IPS DF 4.7 (cell line): ENCODE data around the gene MRPL30.
"Not testable (repeated sequence)": the region's sequence is repeated elsewhere in the genome, so short reads cannot be mapped to it uniquely, and the experiment has no call there.

ENCODE experiments used
- DNase-seq: peaks from one replicate; pipeline ENCODE4 v3.0.0-alpha.2; 2013; ENCODE audit warnings: low spot score; ENCODE audit errors: extremely low read depth

MRPL30 gene

DNA sequence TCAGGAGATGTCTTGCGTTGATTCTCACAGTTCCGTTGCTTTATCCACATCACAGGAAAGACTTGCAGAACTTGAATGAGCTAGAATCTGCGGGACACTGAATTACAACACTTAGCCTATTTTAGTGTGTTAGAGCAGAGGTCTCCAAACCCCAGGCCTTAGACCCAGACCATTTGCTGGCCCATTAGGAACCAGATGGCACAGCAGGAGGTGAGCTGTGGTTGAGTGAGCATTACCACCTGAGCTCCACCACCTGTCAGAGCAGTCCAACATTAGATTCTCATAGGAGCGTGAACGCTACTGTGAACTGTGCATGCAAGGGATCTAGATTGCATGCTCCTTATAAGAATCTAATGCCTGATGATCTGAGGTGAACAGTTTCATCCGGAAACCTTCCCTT is 3.8 kb downstream of the MRPL30 start:
- DNase-seq: no peak

GRCh38 chr2:99187011-99187410 is 6.0 kb downstream of the MRPL30 start:
- DNase-seq: no peak

DNA sequence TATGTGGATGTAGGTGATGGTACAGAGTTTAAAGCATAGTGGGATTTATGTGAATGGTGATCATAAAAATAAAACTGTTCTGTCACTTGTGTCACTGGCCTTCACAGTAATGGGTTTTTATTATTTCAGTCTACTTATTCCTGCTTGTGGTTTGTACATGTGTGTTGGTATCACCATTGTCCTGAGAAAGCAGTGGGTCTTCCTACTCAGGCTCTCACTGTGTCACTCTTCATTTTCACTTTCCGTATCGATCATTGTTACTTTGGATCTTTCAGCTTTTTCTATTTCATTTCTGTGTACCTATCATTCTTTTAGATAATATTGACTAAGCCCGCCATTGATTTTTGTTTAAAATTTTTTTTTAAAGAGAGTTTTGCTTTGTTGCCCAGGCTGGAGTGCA is 7.4 kb downstream of the MRPL30 start:
- no peak for DNase-seq

DNA sequence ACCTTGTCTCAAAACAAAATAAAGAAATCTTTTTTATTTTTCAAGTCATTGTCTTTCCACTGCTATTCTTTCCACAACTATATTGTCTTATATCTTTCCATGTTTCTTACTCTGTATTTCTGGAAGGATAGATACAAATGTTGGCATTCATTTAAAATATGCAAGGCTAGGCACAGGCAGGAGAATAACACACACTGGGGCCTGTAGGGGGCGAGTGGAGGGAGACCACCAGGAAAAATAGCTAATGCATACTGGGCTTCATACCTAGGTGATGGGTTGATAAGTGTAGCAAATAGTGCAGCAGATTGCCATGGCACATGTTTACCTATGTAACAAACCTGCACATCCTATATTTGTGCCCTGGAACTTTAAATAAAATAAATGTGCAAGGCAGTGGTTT is 9.6 kb downstream of the MRPL30 start:
- DNase-seq: no peak

- not testable (repeated sequence) for DNase-seq
Measured at GRCh38 chr2:99192364-99192763, 11.4 kb downstream of the MRPL30 start.

- DNase-seq: no peak
Measured at GRCh38 chr2:99198103-99198841, 17.3 kb downstream of the MRPL30 start.

GRCh38 chr2:99200076-99200800 is 19.3 kb downstream of the MRPL30 start:
- DNase-seq: no peak

- no peak for DNase-seq
Measured at GRCh38 chr2:99201959-99202678, 21.1 kb downstream of the MRPL30 start.

GRCh38 chr2:99205491-99205890 is 24.5 kb downstream of the MRPL30 start:
- DNase-seq: peak; percentile 28

GRCh38 chr2:99216096-99216495 is 35.1 kb downstream of the MRPL30 start:
- no peak for DNase-seq

GRCh38 chr2:99217929-99218501 is 37.0 kb downstream of the MRPL30 start:
- DNase-seq: no peak

DNA sequence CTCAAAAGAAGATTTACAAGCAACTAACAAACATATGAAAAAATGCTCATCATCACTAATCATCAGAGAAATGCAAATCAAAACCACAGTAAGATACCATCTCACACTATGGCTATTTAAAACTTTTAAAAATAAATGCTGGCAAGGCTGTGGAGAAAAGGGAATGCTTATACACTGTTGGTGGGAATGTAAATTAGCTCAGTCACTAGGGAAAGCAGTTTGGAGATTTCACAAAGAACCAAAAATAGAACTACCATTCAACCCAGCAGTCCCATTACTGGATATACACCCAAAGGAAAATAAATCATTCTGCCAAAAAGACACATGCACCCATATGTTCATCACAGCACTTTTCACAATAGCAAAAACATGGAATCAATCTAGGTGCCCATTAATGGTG is 52.2 kb downstream of the MRPL30 start:
- DNase-seq: not testable (repeated sequence)

DNA sequence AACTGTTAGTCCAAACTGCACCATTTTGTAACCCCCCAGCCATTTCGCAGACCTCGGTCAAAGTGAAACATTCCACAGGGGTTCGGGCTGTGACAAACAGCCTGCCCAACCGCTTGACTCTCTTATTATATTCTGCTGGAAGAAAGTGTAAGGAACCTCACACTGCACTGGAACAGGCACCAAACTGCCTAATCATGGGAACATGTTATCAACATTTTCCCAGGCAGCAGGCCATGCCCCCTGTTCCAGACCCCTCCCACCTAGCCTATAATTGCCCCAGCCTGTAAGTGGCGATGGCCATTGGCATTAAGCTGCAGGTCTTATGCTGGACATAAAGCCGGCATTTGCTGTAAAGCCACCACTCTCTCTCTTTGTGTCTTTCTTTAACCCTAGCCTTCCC is 57.6 kb downstream of the MRPL30 start:
- no peak for DNase-seq

DNA sequence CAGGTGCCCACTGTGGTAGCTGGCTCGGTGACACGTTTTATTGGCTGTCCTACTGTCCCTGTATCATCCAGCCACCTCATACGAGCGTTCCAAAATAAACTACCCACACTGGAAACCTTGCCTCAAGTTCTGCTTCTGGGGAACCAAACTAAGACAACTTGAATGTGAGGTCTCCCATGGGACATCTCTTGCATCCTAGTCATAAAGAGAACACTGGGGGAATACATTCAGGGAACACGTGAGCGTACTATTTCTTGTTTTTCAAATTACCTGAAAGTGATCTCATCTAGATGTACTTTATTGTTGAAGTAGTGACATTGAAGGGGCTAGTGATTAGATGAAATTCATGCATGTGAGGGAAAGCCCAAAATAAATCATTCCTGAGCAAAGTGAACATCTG is 59.4 kb downstream of the MRPL30 start:
- no peak for DNase-seq

- DNase-seq: no peak
Measured at GRCh38 chr2:99242151-99242550, 61.2 kb downstream of the MRPL30 start.
